Prostate gland (tissue), 2 donors: Measurements from ENCODE around the gene PANX2.

Source experiments
- POLR2AphosphoS5 ChIP-seq: sonication (generic); formaldehyde crosslinking; IDR thresholded peaks from one replicate; pipeline ENCODE4 v1.6.1; 2017; ENCODE audit warnings: antibody characterized with exemption
- TF ChIP-seq, protein P1 (sequence below), 4 experiments: fragments of 200-600 bp in 2 of 4; fragments of 450-650 bp in 2 of 4; sonication (generic) in 2 of 4; IDR thresholded peaks; 1 replicate in 3 of 4; 2 replicates in 1 of 4; pipeline ENCODE4 v1.5.1; 2016 to 2019; ENCODE audit warnings: antibody characterized with exemption in 4 of 4, mild to moderate bottlenecking in 2 of 4, moderate library complexity in 2 of 4

DNA sequence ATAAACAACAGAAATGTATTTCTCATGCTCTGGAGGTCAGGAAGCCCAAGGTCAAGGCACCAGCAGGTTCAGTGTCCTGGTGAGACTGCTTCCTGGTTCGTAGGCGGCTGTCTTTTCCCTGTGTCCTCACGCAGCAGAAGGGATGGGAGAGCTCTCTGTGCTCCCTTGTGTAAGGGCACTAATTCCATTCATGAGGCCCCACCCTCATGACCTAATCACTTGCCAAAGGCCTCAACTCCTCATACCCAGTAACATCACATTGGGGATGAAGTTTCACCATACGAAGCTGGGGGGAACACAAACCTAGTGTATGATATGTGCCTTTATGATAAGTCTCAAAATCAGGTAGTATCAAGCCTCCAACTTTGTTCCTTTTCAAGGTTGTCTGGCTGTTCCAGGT is 38.6 kb upstream of the PANX2 start:
- no peak for TF ChIP-seq POLR2AphosphoS5
- TF ChIP-seq, protein P1, sequence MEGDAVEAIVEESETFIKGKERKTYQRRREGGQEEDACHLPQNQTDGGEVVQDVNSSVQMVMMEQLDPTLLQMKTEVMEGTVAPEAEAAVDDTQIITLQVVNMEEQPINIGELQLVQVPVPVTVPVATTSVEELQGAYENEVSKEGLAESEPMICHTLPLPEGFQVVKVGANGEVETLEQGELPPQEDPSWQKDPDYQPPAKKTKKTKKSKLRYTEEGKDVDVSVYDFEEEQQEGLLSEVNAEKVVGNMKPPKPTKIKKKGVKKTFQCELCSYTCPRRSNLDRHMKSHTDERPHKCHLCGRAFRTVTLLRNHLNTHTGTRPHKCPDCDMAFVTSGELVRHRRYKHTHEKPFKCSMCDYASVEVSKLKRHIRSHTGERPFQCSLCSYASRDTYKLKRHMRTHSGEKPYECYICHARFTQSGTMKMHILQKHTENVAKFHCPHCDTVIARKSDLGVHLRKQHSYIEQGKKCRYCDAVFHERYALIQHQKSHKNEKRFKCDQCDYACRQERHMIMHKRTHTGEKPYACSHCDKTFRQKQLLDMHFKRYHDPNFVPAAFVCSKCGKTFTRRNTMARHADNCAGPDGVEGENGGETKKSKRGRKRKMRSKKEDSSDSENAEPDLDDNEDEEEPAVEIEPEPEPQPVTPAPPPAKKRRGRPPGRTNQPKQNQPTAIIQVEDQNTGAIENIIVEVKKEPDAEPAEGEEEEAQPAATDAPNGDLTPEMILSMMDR (IDR thresholded peaks at IDR 0.05) = no peak
